Common myeloid progenitor, CD34-positive (primary cell): Measurements from ENCODE around the gene OR2T5.
"Not testable (repeated sequence)": the region's sequence is repeated elsewhere in the genome, so short reads cannot be mapped to it uniquely, and the experiment has no call there.

ENCODE experiments used
- CTCF ChIA-PET: fragments of 350-600 bp; sonication (Branson Sonifier 250); formaldehyde crosslinking; loops from one replicate; lab custom pipeline; 2021; ENCODE audit warnings: antibody characterized with exemption; lab: Charles Lee
- POLR2A ChIA-PET: fragments of 350-600 bp; sonication (Branson Sonifier 250); formaldehyde crosslinking; loops from one replicate; lab custom pipeline; 2021; ENCODE audit warnings: antibody characterized with exemption; lab: Charles Lee
- DNase-seq, 3 donors: peaks; one replicate each; pipeline versions ENCODE4 v3.0.0 to v3.0.0-alpha.2; 2013
- H3K27ac ChIP-seq, 2 experiments: 1 replicate in 1 of 2; 2 replicates in 1 of 2; pipeline ENCODE4 v1.7.0; 2013; ENCODE audit warnings: inconsistent platforms in 2 of 2, low read length in 2 of 2, mild to moderate bottlenecking in 2 of 2, low read depth in 1 of 2, moderate library complexity in 1 of 2; ENCODE audit not compliant: severe bottlenecking in 2 of 2, insufficient read depth in 1 of 2, poor library complexity in 1 of 2
- H3K27me3 ChIP-seq, 5 experiments: replicated peaks in 2 of 5; 1 replicate in 3 of 5; 2 replicates in 2 of 5; pipeline versions ENCODE4 v1.6.1 to v1.7.0; 2013; ENCODE audit warnings: low read length in 4 of 5, mild to moderate bottlenecking in 2 of 5, moderate library complexity in 2 of 5, inconsistent platforms in 1 of 5; ENCODE audit not compliant: insufficient read depth in 5 of 5, control insufficient read depth in 4 of 5
- H3K36me3 ChIP-seq, 4 experiments: 1 replicate in 2 of 4; 2 replicates in 2 of 4; pipeline versions ENCODE4 v1.6.1 to v1.7.0; 2013; ENCODE audit warnings: low read length in 3 of 4, control low read depth in 1 of 4, mild to moderate bottlenecking in 1 of 4; ENCODE audit not compliant: control insufficient read depth in 4 of 4, insufficient read depth in 4 of 4
- H3K4me1 ChIP-seq, 4 experiments: 1 replicate in 3 of 4; 2 replicates in 1 of 4; pipeline versions ENCODE4 v1.6.1 to v1.7.1; 2013; ENCODE audit warnings: low read length in 3 of 4, mild to moderate bottlenecking in 3 of 4, control low read depth in 1 of 4, inconsistent platforms in 1 of 4, moderate library complexity in 1 of 4; ENCODE audit not compliant: control insufficient read depth in 4 of 4, insufficient read depth in 4 of 4; ENCODE audit errors: control extremely low read depth in 1 of 4
- H3K4me3 ChIP-seq, 7 experiments: 1 replicate in 4 of 7; 2 replicates in 3 of 7; pipeline versions ENCODE4 v1.5.1 to v1.7.0; 2013; ENCODE audit warnings: mild to moderate bottlenecking in 7 of 7, low read length in 6 of 7, moderate library complexity in 6 of 7, inconsistent platforms in 2 of 7, low read depth in 2 of 7, control low read depth in 1 of 7; ENCODE audit not compliant: insufficient read depth in 4 of 7, control insufficient read depth in 1 of 7; ENCODE audit errors: extremely low read depth in 1 of 7
- H3K9me3 ChIP-seq, 5 experiments: 1 replicate in 4 of 5; 2 replicates in 1 of 5; pipeline versions ENCODE4 v1.6.1 to v1.7.1; 2013; ENCODE audit warnings: low read length in 4 of 5, mild to moderate bottlenecking in 2 of 5, inconsistent platforms in 1 of 5, low read depth in 1 of 5, moderate library complexity in 1 of 5; ENCODE audit not compliant: control insufficient read depth in 4 of 5, insufficient read depth in 2 of 5; ENCODE audit errors: control extremely low read depth in 1 of 5
- WGBS: methylation state at CpG from one replicate; pipeline ENCODE4 v1.1.5; 2013; ENCODE audit not compliant: insufficient coverage; 5-methylcytosine and 5-hydroxymethylcytosine counted together

Gene OR2T5

GRCh38 chr1:248449821-248450465 lies 38.4 kb upstream of the OR2T5 start:
- CTCF ChIA-PET, DNase-seq: not testable (repeated sequence)
- no CpG with 5 or more reads among the region's 6 CpGs for WGBS

GRCh38 chr1:248450466-248451145 lies 37.8 kb upstream of the OR2T5 start:
- H3K27me3 ChIP-seq, H3K4me1 ChIP-seq, DNase-seq, H3K27ac ChIP-seq, H3K9me3 ChIP-seq, H3K36me3 ChIP-seq, H3K4me3 ChIP-seq, POLR2A ChIA-PET, CTCF ChIA-PET: not testable (repeated sequence)
- WGBS = no CpG with 5 or more reads among the region's 5 CpGs

More at GRCh38 chr1:248449821-248450465, 38.4 kb upstream of the OR2T5 start:
- H3K36me3 ChIP-seq, H3K4me3 ChIP-seq, POLR2A ChIA-PET, H3K27ac ChIP-seq, H3K9me3 ChIP-seq, H3K27me3 ChIP-seq, H3K4me1 ChIP-seq: not testable (repeated sequence)

GRCh38 chr1:248453619-248454018 lies 34.8 kb upstream of the OR2T5 start:
- H3K9me3 ChIP-seq, H3K4me1 ChIP-seq, H3K4me3 ChIP-seq, H3K27ac ChIP-seq, DNase-seq, CTCF ChIA-PET, POLR2A ChIA-PET, H3K27me3 ChIP-seq, H3K36me3 ChIP-seq: not testable (repeated sequence)
- WGBS = 100% methylated on average over 2 of the region's 7 CpGs

- H3K27ac ChIP-seq, H3K36me3 ChIP-seq, POLR2A ChIA-PET, CTCF ChIA-PET, DNase-seq, H3K9me3 ChIP-seq, H3K4me3 ChIP-seq, H3K27me3 ChIP-seq, H3K4me1 ChIP-seq: not testable (repeated sequence)
- WGBS = no CpG with 5 or more reads among the region's 4 CpGs
Measured at GRCh38 chr1:248455045-248455444, 33.3 kb upstream of the OR2T5 start.

GRCh38 chr1:248456635-248457034 lies 31.8 kb upstream of the OR2T5 start:
- H3K9me3 ChIP-seq, CTCF ChIA-PET, H3K4me3 ChIP-seq, H3K27me3 ChIP-seq, H3K36me3 ChIP-seq, H3K27ac ChIP-seq, H3K4me1 ChIP-seq, POLR2A ChIA-PET, DNase-seq: not testable (repeated sequence)
- no CpG with 5 or more reads among the region's 2 CpGs for WGBS

- 79% methylated on average over 4 of the region's 7 CpGs for WGBS
- CTCF ChIA-PET, H3K27me3 ChIP-seq, DNase-seq, POLR2A ChIA-PET, H3K27ac ChIP-seq, H3K4me3 ChIP-seq, H3K4me1 ChIP-seq, H3K36me3 ChIP-seq, H3K9me3 ChIP-seq: not testable (repeated sequence)
Measured at GRCh38 chr1:248459117-248459516, 29.3 kb upstream of the OR2T5 start.

GRCh38 chr1:248471154-248471553 lies 17.2 kb upstream of the OR2T5 start:
- POLR2A ChIA-PET = no interaction called here
- Histone ChIP-seq H3K27ac (no peak overlapping the region), H3K27me3 (no peaks in the 10 kb centered on the region), H3K36me3 (no peaks in the 10 kb centered on the region), H3K4me1 (no peaks in the 10 kb centered on the region), H3K9me3 (no peaks in the 10 kb centered on the region), H3K4me3 (no peak overlapping the region)
- CTCF ChIA-PET = no interaction called here
- no peak for DNase-seq
- WGBS = no CpG with 5 or more reads among the region's 4 CpGs
